H1 (cell line): ENCODE data around the gene FADS6. TPM values are rescaled to one million over a fixed set of nuclear protein-coding genes. Genes with fewer than 3 reads are reported as not detected.

Experiments
- BACH1 ChIP-seq: IDR thresholded peaks from 2 replicates; pipeline ENCODE4 v1.6.1; 2012; ENCODE audit warnings: low read length, improper control_type of control experiment
- CBX5 ChIP-seq: fragments of 300-800, 300-1000 bp; sonication (generic); IDR thresholded peaks from 2 replicates; pipeline ENCODE4 v1.7.1; 2016; ENCODE audit warnings: antibody characterized with exemption, low read length, low read depth
- CEBPB ChIP-seq: IDR thresholded peaks from 2 replicates; pipeline ENCODE4 v1.6.1; 2012; ENCODE audit warnings: low read depth, low read length
- CHD1 ChIP-seq: IDR thresholded peaks from 2 replicates; pipeline ENCODE4 v1.6.1; 2012; ENCODE audit warnings: low read depth, low read length, improper control_type of control experiment
- FOSL1 ChIP-seq: IDR thresholded peaks from 2 replicates; pipeline ENCODE4 v1.6.1; 2011; ENCODE audit warnings: mild to moderate bottlenecking, low read depth, low read length, moderate library complexity; ENCODE audit not compliant: insufficient read depth
- JUN ChIP-seq: IDR thresholded peaks from 2 replicates; pipeline ENCODE4 v1.6.1; 2011; ENCODE audit warnings: low read depth, mild to moderate bottlenecking, improper control_type of control experiment, low read length
- KDM1A ChIP-seq: fragments of 200-600, 300-600 bp; sonication (generic); IDR thresholded peaks from 2 replicates; pipeline ENCODE4 v1.7.1; 2016; ENCODE audit warnings: mild to moderate bottlenecking, low read length, borderline replicate concordance
- KDM5A ChIP-seq: fragments of 200-600 bp; IDR thresholded peaks from 2 replicates; pipeline ENCODE4 v1.7.1; 2012; ENCODE audit warnings: mild to moderate bottlenecking, low read length, inconsistent platforms, mixed read lengths
- POLR2A ChIP-seq, 2 experiments: IDR thresholded peaks; 1 replicate in 1 of 2; 2 replicates in 1 of 2; pipeline ENCODE4 v1.6.1; 2011; ENCODE audit warnings: low read depth in 2 of 2, low read length in 2 of 2, mild to moderate bottlenecking in 2 of 2; ENCODE audit errors: control extremely low read depth in 1 of 2
- RNF2 ChIP-seq: fragments of 200-900, 300-1000 bp; sonication (generic); IDR thresholded peaks from 2 replicates; pipeline ENCODE4 v1.7.1; 2016; ENCODE audit warnings: borderline replicate concordance, low read depth, mild to moderate bottlenecking, antibody characterized with exemption, low read length; ENCODE audit not compliant: poor library complexity, severe bottlenecking; ENCODE audit errors: missing control alignments
- SIN3A ChIP-seq, 2 experiments: IDR thresholded peaks in 1 of 2; conservative IDR thresholded peaks in 1 of 2; 2 replicates each; pipeline ENCODE4 v1.6.1; 2011 to 2012; ENCODE audit warnings: low read length in 2 of 2, improper control_type of control experiment in 1 of 2, low read depth in 1 of 2, mild to moderate bottlenecking in 1 of 2
- SP1 ChIP-seq: IDR thresholded peaks from 2 replicates; pipeline ENCODE4 v1.6.1; 2011; ENCODE audit warnings: low read depth, low read length
- TCF12 ChIP-seq: IDR thresholded peaks from 2 replicates; pipeline ENCODE4 v1.6.1; 2011; ENCODE audit warnings: low read depth, mild to moderate bottlenecking, low read length
- polyA plus RNA-seq, 7 experiments: library from polyadenylated mRNA; depleted of rRNA in 3 of 7; stranded (reverse) in 5 of 7; unstranded in 2 of 7; fragments of >200 nt in 5 of 7; fragments of 200-250 nt in 2 of 7; gene quantifications; 1 replicate in 5 of 7; 2 replicates in 1 of 7; 4 replicates in 1 of 7; pipeline versions ENCODE4 v1.2.1 to v1.2.3, GENCODE V29; 2011 to 2013; ENCODE audit warnings: missing spikeins in 2 of 7, mixed read lengths in 2 of 7
- total RNA-seq: library from RNA; stranded (reverse); fragmentation: NEBNext Ultra II Directional; extraction: Animal tissue kit (Norgen Biotek cat#: 25700); gene quantifications from 2 replicates; pipeline ENCODE4 v1.2.1, GENCODE V29; 2021

The FADS6 gene
- total and polyA plus RNA-seq, 2 of the 8 experiments (the other 6 are each of a cell fraction or from before 2014, with no cell fraction given) = 0.56 to 2.5 TPM

DNA sequence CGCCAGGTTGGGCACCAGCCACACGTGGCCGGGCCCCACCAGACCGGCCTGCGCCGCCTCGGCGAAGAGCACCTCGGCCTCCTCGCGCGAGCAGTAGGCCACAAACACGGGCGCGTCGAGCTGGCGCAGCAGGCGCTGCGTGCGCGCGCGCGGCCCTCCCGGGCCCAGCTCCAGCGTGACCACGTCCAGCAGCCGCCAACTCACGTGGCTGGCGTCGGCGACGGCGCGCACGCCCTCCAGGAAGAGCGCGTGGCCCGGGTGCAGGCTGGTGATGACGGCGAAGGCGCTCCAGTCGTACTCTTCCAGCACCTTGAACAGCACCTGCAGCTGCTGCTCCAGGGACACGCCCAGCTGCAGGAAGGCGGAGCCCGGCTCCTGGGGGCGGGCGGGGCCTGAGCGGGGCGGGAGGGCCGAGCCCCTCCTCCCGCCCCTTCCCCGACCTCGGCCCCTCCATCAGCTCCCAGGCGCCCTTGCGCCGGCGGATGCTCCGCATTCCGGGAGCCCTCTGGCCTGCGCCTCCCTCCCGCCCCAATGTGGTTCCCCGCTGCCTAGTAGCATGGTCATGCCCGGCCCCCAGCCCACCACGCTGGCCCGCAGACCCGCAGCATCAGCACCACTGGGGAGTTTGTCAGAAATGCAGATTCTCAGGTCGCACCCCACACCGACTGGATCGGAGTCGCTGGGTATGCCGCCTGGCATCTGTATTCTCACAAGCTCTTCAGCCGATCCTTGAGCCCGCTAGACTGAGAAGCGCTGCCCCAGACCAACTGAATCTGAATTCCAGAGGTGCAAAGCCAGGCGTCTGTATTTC is 41.0 kb downstream of the FADS6 start (continued):
- peak; percentile 45; the same call in 1 of the 2 replicates for TF ChIP-seq TCF12
- no peak for TF ChIP-seq FOSL1
- no peak for TF ChIP-seq CBX5
- TF ChIP-seq KDM5A = no peak
- TF ChIP-seq BACH1 = peak; percentile 54; the same call in 1 of the 2 replicates
- peak; percentile 60 for TF ChIP-seq RNF2
- TF ChIP-seq SIN3A (conservative IDR thresholded peaks at IDR 0.05 in 1 of 2, IDR thresholded peaks at IDR 0.05 in 1 of 2; ENCODE audit: low read depth in 1 of 2, low read length in 2 of 2) = peak; percentile 92 to 93; a peak in 3 of 4 replicates
- peak; percentile 58; the same call in 1 of the 2 replicates for TF ChIP-seq KDM1A
- no peak for TF ChIP-seq CEBPB
- no peak for TF ChIP-seq POLR2A (IDR thresholded peaks at IDR 0.05; ENCODE audit: control extremely low read depth in 1 of 2, low read depth in 2 of 2, low read length in 2 of 2)
- no peak for TF ChIP-seq SP1
- TF ChIP-seq CHD1 = no peak
- no peak for TF ChIP-seq JUN
